ENCODE data around the gene THRB.
A peak's percentile ranks its signal among the peaks of the same experiment; 100 is the strongest.
"Not testable (repeated sequence)": the region's sequence is repeated elsewhere in the genome, so short reads cannot be mapped to it uniquely, and the experiment has no call there.

THRB gene

DNA sequence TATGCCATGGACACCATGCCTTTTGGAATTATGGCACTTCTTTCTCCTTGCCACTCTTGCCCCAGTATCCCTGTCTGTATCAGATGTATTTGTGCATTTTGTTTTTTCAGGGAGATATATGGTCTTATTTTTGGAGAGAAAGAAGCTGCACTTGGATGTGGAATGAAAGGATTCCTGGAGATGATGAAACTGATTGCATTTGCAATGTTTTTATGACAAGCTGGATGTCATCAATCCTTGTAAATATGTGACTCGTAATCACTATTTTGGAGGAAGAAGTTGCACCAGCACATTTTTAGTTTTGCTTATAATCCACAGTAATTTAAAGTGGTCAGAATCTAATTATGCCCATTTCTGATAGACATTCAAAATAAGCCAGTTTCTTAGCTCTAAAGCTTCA lies 384.6 kb downstream of the THRB start:
- no peak for DNase-seq (ENCODE audit: low read depth, low spot score)

GRCh38 chr3:24101676-24102168 lies 392.9 kb downstream of the THRB start:
- DNase-seq (ENCODE audit: low read depth, low spot score), result no peak

DNA sequence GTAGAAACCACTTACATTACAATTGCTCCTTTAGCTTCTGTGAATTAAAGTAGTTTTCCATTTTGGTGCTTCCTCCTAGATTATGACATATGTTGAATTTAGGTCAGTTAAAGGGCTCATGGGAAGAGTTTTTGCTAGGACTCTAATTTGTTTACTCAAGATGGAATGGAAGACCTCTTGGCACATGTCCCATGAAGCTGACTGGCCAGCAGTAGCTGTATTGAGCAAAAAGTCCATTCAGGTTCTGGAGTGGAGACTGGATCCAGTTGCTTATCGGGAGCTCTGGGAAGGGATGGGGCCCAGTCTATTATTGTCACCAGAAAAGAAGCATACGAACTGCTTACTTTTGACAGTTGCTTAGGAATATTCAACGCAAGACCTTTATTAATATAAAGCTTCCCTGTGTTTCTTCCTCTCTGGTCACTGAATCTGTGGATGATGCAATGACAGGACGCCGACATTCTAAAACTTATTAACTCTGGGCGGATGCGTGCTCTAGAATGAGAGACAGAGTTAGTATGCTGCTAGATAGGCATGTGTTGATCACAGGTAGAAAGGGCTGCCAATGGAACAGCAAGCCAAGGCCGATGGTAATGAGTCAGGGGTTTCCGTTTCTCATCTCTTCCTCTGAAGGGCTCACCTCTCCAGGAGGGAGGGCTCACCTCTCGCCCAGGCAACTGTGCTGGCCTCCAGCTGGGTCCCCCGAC lies 393.8 kb downstream of the THRB start:
- no peak for DNase-seq (ENCODE audit: low read depth, low spot score)

- DNase-seq (ENCODE audit: low read depth, low spot score), result no peak
Observed at GRCh38 chr3:24096695-24097290, 397.9 kb downstream of the THRB start.

- no peak for DNase-seq (ENCODE audit: low read depth, low spot score)
Observed at GRCh38 chr3:24096271-24096670, 398.4 kb downstream of the THRB start.

GRCh38 chr3:24094818-24095217 lies 399.8 kb downstream of the THRB start:
- DNase-seq (ENCODE audit: low read depth, low spot score), result not testable (repeated sequence)

DNA sequence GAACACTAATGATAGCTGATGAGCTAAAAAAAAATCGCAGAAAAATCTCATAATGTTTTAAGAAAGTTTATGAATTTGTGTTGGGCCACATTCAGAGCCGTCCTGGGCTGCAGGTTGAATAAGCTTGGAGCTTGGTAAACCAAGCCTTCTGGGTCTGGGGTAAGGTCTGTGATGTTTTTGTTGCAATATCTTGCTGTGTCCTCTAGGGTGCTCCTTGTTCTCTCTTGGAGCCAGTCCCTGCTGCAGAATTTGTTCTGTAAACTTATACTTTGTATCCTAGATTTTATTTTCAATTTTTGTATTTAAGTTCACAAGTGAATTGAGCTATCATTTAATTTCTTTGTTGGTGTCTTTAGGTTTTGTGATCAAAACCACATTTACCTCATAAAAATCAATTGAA lies 405.9 kb downstream of the THRB start:
- peak; percentile 5 for DNase-seq (ENCODE audit: low read depth, low spot score)

DNA sequence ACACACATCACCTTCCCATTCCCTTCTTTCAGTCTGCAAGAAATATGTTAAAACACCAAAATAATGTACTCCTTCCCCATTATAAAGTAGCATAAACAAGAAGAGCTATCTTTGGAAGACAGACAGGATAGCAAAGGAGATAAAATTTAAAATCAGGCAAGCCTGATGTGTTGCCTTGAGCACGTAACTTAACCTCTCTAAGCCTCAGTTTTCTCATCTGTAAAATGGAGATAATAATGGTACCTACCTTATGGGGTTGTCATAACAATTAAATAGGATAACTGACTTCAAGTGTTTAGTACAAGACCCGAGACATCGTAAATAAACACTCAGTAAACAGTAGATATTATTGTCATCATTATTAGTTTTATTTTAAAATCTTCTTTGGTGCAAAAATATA lies 407.2 kb downstream of the THRB start:
- no peak for DNase-seq (ENCODE audit: low read depth, low spot score)

GRCh38 chr3:24086617-24087404 lies 407.8 kb downstream of the THRB start:
- DNase-seq (ENCODE audit: low read depth, low spot score), result no peak

- no peak for DNase-seq (ENCODE audit: low read depth, low spot score)
Observed at GRCh38 chr3:24086206-24086605, 408.4 kb downstream of the THRB start.

DNA sequence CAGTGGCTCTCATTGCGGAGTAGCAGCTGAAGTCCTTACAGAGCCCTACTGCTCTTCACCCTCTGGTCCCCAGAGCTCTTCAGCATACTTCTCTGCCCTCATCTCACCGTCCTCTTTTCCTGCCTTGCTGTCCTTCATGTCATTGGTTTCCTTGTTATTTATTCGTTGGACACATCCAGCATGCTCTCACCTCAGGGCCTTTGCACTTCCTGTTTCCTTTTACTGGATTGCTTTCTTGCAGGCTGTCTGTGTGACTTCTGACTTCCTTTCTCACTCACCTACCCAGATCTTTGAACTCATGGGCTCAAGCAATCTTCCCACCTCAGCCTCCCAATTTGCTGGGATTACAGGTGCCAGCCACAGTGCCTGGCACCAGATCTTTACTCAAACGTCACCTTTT lies 422.5 kb downstream of the THRB start:
- no peak for DNase-seq (ENCODE audit: low read depth, low spot score)

GRCh38 chr3:24069045-24069444 lies 425.6 kb downstream of the THRB start:
- no peak for DNase-seq (ENCODE audit: low read depth, low spot score)

- DNase-seq (ENCODE audit: low read depth, low spot score), result no peak
Observed at GRCh38 chr3:24067483-24067882, 427.2 kb downstream of the THRB start.

Data from iPS DF 19.7 (cell line).